Transverse colon (tissue), 4 donors: ENCODE results near the gene CAPN11.

Experiments used
- CTCF ChIP-seq, 5 experiments: fragments of 200-600 bp in 3 of 5; fragments of 450-650 bp in 2 of 5; sonication (generic) in 3 of 5; IDR thresholded peaks; 1 replicate in 2 of 5; 2 replicates in 3 of 5; pipeline ENCODE4 v1.5.1; 2016 to 2017; ENCODE audit warnings: antibody characterized with exemption in 5 of 5, inconsistent platforms in 3 of 5, mild to moderate bottlenecking in 2 of 5, moderate library complexity in 1 of 5
- EP300 ChIP-seq: sonication (generic); formaldehyde crosslinking; IDR thresholded peaks from one replicate; pipeline ENCODE4 v1.6.1; 2017; ENCODE audit warnings: antibody characterized with exemption, low read depth
- POLR2A ChIP-seq: fragments of 450-650 bp; IDR thresholded peaks from one replicate; pipeline ENCODE4 v1.6.1; 2016; ENCODE audit warnings: antibody characterized with exemption, mild to moderate bottlenecking, moderate library complexity
- POLR2AphosphoS5 ChIP-seq, 3 donors: sonication (generic); formaldehyde crosslinking; IDR thresholded peaks; one replicate each; pipeline ENCODE4 v1.6.1; 2016; ENCODE audit warnings: antibody characterized with exemption in 3 of 3

DNA sequence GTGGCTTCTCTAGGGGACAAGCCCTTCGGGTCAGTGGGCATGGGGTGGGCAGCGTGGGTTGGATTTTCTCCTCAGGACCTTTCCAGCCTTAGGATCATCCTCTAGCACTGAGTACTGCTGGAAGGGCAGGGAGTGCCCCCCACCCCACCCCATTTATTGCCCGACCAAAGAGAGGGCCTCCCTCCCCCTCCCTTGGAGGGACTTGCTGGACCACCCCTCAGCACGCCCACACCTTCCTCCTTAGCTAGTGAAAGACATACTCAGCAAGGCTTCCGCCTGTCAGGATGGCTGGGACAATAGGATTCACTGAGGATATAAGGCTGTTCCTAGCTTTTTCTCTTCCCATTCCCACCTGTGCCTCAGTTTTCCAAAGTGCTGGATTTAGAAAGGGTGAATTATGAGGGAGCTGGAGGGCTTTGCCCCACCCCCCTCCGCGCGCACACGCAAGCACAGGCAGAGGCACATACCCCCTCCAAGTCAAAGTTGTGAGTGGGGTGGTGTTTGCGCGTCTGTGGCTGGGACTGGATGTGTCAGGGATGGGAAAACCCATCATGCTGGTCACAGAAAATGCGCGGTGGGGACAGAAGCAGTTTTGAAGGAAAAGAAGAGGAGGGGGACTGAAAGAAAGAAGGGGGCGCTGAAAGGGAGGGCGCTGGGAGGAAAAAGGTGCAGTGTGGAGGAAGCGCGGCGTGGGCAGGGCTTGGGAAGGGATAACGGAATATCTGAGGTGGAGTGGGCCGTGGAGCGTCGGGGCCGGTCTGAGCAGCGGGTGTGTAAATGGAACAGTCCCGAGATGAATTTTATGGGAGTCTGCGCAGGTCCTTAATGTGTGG is 64.1 kb downstream of the CAPN11 start:
- TF ChIP-seq CTCF (IDR thresholded peaks at IDR 0.05) = no peak
- TF ChIP-seq POLR2AphosphoS5 (IDR thresholded peaks at IDR 0.05) = no peak
- TF ChIP-seq POLR2A = no peak
- no peak for TF ChIP-seq EP300
